A549 treated with ZK216348 at 1 μM for 4 hours (cell line): ENCODE data around the gene MPZL3. TPM values are rescaled to one million over a fixed set of nuclear protein-coding genes. Genes with fewer than 3 reads are reported as not detected.

Experiments
- total RNA-seq: library from RNA; stranded (reverse); fragments of 200-300 nt; extraction: Qiagen RNA extraction; gene quantifications from 5 replicates; pipeline ENCODE4 v1.2.3, GENCODE V29; 2022; ENCODE audit warnings: low read depth

Gene MPZL3
- 0.28 to 0.49 TPM (median 0.42 TPM) in 5 replicates for total RNA-seq

GRCh38 chr11:118251858-118252652 lies at the start of gene MPZL3:
Gene MPZL3, minus strand, starts transcription at chr11:118252365. Its CDS starts 71 bp downstream, at chr11:118252294.

GRCh38 chr11:118263695-118264568 lies 11.8 kb upstream of the MPZL3 start, which contains the start of gene MPZL2:
Gene MPZL2, minus strand, starts transcription at chr11:118264297. Its CDS starts 144 bp downstream, at chr11:118264153.

GRCh38 chr11:118224511-118225188 lies 27.5 kb downstream of the MPZL3 start, which contains the start of gene JAML:
Gene JAML, minus strand, starts transcription at chr11:118225011. Its CDS starts 10,145 bp downstream, at chr11:118214866.

Other genes starting within 250 kb of the MPZL3 start
- 0.14 TPM in 1 of 5 replicates, not detected in the others for gene TMPRSS4, start 175.3 kb downstream of the MPZL3 start, total RNA-seq
- not detected in 5 replicates for gene SMIM35, start 165.4 kb downstream of the MPZL3 start, total RNA-seq
- gene SCN4B, start 99.5 kb downstream of the MPZL3 start, total RNA-seq, result 0.05 to 0.09 TPM in 2 of 5 replicates, not detected in the others
- gene SCN2B, start 75.7 kb downstream of the MPZL3 start, total RNA-seq, result not detected in 5 replicates
- not detected in 5 replicates for gene JAML, start 27.4 kb downstream of the MPZL3 start, total RNA-seq
- gene MPZL2, start 11.9 kb upstream of the MPZL3 start, total RNA-seq, result 0.08 to 0.24 TPM (median 0.20 TPM) in 3 of 5 replicates, not detected in the others
- not detected in 5 replicates for gene CD3E, start 52.4 kb upstream of the MPZL3 start, total RNA-seq
- not detected in 5 replicates for gene CD3D, start 90.3 kb upstream of the MPZL3 start, total RNA-seq
- not detected in 5 replicates for gene CD3G, start 92.0 kb upstream of the MPZL3 start, total RNA-seq
- 7.0 to 11.1 TPM (median 9.9 TPM) in 5 replicates for gene UBE4A, start 107.2 kb upstream of the MPZL3 start, total RNA-seq
- gene ATP5MG, start 149.2 kb upstream of the MPZL3 start, total RNA-seq, result 180 to 218 TPM (median 190 TPM) in 5 replicates
- 11.4 to 14.8 TPM (median 13.0 TPM) in 5 replicates for gene KMT2A, start 184.1 kb upstream of the MPZL3 start, total RNA-seq